HG03175 (cell line): Measurements from ENCODE around the gene HACD4.
A peak's percentile ranks its signal among the peaks of the same experiment; 100 is the strongest.
"Not testable (repeated sequence)": the region's sequence is repeated elsewhere in the genome, so short reads cannot be mapped to it uniquely, and the experiment has no call there.

Experiments used
- ATAC-seq: cut with Tn5 transposase; IDR thresholded peaks from one replicate; pipeline ENCODE4 v1.9.1; 2021; ENCODE audit warnings: mild to moderate bottlenecking, moderate library complexity; ENCODE audit not compliant: unreplicated experiment

HACD4 gene

DNA sequence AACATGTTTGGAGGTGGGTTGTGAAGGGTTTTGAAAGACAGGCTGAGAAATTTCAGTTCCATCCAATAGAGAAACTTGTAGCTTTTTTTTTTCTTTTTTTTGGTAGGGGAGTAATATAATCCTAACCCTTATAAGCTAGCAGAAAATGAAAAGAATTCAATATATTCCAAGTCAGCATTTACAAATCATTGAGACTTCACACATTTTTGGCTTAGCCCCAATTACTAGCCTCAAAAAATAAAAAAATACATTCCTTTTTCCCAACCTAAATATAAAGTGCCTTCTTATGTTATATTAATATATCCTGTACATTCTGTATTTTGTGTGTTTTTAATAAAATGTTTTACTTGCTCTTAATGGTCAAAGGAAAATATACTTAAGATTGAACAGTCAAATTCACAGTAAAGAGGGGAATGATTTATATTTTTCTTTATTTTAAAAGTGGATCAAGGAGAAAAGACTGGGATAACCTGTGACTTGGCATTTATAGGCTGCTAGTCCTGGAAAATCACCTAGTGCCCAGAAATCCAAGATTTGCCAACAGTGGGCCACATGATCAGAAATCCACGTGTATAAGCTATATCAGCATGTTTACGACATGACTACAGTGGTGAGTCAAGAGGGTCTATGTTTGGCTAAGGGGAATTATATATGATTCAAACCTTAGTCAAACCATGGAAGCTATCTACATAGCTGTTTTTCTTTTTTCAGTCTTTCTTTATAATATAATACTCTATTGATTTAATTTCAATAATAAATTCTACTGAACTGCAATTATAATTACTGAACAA, 14.5 kb downstream of the HACD4 start:
- no peak for ATAC-seq

DNA sequence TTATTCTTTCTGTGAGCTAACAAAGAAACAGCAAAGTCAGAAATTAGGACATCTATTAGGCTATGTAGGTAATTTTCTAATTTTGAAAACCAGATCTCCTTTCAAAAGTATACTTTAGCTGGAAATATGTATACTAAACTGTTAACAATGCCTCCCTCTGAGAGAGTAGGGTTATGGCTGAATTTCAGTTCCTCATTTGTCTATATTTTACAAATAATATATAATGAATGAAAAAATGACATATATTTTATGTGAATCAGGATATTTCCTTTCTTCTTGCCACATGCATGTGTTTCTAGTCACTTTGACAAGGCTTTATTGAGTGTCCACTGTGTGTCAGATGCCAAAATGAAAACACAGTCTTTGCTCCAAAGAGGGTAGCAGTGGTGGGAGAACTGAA, 15.4 kb downstream of the HACD4 start:
- ATAC-seq, result peak; percentile 50

DNA sequence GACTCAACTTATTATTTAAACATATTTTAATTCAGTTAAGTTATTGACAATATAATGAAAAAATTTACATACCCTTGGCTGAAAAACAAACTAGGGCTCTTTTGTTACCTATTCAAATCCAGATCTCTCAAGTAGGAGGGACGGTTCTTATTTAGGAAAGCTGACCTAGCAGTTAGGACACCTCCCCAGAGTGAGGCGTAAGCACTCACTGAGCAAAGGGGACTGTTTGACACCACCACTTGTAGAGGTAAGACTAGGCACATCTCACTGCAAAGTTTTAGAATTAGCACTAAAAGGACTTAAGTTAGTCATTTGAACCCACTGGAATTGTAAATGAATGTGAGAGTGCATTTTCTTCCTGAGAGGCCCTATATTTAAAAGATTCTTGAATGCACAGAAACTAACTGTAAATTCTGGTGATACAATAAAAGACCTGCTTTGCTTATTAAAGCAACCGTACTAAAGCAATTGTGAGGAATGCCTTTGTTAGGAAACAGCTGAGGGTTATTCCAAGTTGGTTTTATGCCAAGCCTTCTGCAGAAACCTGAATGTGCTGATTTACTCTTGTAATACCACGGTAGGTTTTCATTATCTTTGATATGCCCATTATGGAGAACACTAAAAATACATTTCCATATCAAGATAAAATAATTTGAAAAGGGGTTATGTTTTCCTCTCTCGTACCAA, 16.2 kb downstream of the HACD4 start:
- no peak for ATAC-seq

DNA sequence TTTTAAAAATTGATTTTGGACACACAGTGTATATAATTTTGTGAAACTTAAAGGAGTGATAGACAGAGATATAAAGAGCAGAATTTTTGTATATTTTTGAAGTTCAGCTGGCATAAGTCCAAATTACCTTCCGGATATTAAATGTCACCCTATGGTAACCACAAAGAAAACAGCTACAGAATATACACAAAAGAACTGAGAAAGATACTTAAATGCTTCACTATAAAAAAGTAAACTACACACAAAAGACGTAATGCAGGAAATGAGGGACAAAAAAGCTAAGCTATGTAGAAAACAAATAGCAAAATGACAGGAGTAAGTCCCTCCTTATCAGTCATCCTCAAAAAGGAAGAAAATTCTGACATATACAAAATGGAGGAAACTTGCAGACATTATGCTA, 29.4 kb downstream of the HACD4 start:
- no peak for ATAC-seq

DNA sequence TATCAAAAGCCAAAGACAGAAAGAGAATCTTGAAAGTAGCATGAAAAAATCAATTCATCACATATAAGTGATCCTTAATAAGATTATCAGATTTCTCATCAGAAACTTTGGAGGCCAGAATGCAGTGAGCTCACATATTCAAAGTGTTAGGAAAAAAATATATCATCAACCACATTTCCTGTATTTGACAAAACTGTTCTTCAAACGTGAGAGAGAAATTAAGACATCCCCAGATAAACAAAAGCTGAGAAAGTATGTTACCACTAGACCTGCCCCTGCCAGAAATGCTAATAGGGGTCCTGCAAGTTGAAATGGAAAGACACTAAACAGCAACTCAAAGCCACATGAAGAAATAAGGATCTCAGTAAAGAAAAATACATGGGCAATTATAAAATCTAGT, 29.9 kb downstream of the HACD4 start:
- ATAC-seq, result no peak

DNA sequence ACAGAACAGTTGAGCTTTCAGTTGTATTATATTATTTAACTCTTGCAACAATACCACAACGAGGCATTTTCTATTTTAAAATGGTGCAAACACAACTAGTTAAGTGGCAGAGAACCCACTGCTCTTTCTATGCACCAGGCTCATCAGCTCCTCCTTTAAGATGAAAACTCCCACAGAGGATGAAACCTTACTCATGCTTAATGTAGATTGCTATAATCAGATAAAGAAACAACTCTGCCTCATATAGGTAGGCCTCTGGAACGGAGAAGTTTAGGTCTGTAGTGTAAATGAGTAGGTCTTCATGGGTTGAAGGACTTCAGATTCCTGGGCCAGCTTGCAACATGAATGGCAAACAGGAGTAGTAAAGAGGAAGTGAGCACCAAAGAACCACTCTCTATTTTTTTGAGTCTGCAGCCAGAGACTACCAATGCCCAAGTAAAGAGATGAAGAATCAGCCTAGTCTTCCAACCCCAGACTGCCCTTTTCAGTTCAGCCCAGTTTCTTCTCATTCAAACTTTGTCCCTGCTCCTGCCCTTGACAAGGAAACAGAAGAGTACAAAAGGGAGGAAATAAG, 33.9 kb downstream of the HACD4 start:
- ATAC-seq, result peak; percentile 67

DNA sequence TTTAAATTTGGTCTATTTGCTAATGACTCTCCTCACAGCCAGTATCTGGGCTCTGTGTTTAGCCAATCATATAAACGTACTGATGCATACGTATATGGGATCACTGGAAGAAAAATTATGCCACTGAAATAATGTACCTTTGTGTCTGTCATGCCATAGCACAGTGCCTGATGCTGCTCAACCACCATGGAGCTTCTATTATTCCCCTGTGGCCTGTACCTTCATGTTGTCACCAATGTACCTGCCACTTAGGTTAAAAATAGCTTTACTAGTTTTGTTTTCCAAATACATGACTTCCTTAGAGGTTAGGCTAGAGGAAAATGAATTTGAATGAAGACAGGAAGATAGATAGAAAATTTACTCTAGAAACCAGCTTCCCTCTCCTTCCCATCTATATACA, 34.6 kb downstream of the HACD4 start:
- ATAC-seq, result peak; percentile 79

DNA sequence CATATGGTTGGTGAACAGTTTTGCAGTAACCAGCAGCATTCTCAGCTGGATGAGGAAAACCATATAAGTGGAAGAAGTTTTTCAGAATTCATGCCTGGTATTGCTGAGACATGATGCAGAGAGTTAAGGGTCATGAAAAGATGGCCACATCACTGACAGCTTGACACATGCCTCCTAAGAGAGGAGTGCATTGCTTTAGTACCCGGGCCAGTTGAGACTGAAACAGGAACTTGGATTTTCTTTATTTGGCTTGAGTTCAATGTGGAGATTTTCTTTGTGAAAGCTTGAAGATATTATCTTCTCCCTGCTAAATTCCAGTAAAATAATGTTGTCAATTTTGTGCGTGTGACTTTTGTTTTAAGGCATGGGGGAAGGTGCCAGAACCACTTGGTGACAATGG, 35.8 kb downstream of the HACD4 start:
- no peak for ATAC-seq

DNA sequence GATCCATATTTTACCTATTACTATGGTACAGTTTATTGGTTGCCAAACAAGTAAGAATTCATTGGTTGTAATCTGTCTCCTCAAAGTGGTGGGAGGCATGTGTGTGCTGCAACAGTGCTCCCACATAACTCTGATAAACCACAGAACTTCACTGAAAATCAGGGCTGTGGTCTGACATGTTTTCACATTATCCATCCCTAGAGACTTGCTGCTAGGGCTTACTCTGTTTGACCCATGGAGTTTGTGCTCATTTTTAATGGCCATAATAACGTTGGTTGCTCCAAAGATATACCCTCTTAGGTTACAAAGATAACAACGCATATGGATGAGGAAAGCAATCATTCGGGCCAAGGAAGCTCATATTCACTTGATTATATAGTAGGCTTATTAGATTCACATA, 37.0 kb downstream of the HACD4 start:
- no peak for ATAC-seq

DNA sequence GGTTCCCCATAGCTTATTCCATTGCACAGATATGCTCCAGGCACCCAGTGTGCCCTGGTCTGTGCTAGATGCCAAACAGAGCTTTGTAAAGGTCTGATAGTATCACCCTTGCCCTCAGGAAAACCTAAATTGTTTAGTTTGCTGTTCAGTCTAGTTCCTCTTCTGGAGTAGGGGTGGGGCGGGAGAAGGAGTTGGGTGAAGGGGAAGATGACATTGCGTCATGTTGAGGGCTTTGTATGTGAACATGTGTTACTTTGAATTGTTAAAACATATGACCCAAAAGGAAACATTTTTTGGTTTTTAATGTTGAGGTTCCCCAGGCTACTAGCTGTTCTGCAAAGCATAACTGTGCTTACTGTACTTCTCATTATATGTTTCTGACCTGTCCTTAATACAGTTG, 40.6 kb downstream of the HACD4 start:
- no peak for ATAC-seq

DNA sequence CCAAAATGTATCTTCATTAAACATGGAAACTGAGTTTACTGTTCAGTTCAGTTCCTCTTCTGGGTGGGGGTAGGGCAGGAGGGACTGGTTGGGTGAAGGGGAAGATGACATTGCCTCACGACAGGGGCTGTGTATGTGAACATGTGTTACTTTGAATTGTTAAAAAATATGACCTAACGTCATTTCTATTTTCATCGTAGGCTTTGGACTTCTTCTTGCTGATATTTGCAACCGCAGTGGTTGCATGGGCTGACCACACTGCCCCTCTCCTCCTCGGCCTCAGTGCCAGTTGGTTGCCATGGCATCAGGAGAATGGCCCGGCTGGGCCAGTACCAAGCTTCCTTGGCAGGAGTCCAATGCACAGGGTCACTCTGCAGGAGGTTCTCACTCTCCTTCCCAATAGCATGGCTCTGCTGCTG, 41.5 kb downstream of the HACD4 start:
- no peak for ATAC-seq

DNA sequence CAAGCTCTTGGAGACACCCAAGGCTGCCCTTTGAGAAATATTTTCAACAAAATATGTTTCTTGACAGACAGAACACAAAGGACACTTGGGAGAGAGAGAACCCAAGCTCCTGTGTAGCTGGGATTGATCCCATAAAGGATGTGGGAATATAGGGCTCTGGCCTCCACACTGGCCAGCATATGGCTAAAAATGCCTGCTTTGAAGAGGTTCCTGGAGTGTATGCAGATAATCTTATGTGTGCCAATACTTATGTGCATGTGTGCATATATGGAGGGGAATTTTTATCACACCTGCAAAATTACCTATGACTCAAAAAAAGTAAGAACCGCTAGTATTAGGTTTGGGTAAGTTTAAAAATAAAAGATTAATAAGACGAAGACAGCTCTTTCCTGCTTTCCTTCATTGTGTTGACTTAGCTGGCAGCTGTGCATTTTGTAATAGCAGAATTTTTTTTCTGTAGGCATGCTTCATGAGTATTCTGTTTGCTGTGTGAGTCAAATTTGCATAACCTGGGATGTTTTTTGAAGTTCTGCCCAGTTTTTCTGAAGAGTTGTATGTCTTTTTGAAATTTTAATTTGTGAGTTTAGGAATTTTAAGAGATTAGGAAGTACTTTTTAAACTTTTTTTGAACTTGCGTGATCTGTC, 42.6 kb downstream of the HACD4 start:
- no peak for ATAC-seq

DNA sequence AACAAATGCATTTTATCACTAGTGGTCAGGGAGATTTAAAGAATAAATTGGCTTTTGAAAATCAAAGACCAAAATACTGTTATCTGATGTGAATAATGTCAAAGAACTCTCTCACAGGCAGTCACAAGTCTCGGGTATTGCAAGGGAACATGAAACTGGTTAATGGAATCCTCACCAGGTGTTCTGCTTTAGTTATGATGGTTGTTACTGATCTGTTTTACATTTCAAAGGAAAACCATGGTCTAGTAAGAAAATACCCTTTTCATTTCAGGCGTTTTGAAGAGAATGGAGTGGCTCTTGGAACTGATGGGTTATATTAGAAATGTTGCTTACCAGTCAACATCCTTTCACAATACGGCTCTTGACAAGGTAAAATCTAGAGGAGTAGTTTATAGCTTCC, 43.4 kb downstream of the HACD4 start:
- ATAC-seq, result no peak

DNA sequence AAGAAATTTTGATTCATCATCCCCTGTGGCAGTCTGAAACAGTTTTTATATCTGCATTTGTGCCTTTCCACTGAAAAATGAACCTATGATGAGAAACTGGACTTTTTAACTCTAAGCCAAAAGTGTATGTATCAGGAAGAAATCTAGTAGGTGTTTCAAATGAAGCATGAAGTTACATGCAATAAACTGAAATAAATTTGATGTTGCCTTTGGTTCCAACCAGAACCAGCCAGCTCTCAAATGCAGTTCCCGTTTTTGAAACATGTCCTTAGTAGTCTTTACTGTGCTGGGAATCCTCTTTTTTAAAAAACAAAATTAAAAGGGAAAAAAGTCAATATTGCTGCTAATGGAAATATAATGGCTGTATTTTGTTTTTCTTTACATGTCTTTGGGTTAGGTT, 43.9 kb downstream of the HACD4 start:
- ATAC-seq, result no peak

DNA sequence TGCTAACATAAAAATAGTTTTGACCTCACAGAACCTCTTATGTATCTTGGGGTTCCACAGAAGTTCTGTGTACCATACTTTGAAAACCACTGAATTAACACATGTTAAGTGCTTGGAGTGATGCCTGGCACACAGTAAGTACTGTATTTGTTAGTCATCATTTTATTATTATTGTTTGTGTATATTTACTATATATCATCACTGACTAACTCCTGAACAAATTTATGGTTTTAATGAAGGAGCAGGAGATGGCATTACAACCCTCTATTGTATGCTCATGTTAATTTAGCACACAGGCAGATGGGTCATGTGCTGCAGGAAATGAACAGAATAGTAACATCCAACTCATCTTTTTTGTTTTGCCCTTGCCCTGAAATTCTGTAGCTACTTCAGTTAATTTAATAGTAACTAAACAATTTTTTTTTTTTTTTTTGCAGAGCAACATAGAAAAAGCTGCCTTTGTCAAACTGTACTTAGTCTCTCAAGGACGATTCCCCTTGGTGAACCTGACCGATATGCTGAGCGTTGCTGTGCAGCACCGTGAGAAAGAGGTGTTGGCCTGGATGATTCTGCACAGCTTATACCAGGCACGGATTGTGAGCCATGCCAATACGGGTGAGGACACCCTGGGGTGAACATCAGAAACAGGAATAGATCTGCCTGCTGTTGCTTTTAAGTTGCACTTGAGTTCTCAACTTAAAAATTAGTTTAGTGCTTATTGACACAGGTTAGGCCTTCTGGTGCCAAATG, 45.4 kb downstream of the HACD4 start:
- no peak for ATAC-seq

DNA sequence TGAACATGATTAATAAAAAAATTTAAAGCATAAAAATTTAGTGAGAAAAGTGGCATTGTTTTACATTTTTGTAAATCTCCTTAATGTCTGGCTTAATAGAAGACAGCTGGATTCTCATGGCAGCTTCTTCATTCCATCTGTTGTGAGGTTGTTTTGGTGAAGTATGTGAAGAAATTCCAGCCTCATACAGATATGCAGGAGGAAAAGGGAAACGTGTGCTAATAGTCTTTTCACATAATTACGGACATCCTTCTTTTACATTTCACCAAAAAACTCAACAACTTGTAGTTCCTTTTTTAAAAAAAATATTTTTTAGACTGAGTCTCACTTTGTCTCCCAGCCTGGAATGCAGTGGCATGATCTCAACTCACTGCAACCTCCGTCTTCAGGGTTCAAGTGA, 46.9 kb downstream of the HACD4 start:
- ATAC-seq, result no peak

DNA sequence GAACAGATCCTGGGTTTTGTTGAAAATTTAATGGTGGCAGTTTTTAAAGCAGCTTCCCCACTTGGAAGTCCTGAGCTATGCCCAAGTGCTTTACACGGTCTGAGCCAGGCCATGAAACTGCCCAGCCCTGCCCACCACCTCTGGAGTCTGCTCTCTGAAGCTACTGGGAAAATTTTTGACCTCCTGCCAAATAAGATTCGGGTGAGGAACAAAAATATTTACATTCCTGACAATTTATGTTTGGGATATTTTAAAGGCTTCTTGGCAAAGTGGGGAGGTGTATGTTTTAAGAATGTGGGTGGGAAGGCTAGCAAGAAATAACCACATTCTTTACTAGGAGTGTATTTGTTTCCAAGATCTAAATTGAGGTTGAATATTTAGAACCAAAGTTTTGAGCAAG, 50.0 kb downstream of the HACD4 start:
- ATAC-seq, result peak; percentile 17

DNA sequence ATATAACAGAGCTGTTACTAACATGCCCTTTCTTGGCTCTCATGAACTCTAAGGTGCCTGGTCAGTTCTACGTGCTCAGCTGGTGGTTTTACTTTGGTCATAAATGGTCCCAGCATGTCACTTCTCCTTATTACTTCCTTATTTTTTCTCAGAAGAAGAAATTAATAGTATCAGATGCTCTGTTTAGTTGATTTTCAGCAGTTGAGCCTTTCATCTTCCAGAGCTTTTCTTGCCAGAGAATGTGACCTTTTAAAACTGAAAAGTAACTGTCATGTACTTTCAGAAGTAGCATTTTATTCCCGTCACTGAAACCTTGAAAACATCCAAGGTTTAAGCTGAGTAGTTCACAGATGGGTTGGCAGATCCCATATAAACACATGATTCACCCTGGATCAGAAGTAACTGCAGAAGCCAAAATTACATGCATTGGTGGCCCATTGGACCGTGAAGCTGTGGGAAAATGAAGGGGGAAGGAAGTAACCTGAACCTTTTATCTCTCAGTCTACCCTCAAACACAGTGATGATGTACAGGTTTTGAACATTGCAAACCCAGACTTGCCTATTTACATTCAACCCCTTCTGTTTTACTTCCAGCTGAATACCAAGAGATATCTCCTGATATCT, 50.5 kb downstream of the HACD4 start:
- ATAC-seq, result peak; percentile 85

DNA sequence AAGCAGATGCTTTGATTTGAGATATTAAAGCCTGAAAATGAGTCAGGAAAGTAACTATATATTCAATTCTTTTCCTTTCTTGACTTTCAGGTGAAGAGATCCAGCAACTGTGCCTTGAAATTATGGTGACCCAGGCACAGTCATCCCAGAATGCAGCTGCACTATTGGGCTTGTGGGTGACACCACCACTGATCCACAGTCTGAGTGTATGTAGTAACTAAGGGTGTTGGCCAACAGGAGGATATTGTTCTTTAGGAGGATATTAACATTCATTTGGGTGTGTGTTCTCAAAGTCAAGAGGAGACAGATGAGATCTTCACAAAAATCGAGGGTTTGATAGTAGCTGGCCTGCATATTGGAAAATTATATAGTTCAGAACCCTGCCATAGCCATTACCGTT, 53.2 kb downstream of the HACD4 start:
- ATAC-seq, result no peak

DNA sequence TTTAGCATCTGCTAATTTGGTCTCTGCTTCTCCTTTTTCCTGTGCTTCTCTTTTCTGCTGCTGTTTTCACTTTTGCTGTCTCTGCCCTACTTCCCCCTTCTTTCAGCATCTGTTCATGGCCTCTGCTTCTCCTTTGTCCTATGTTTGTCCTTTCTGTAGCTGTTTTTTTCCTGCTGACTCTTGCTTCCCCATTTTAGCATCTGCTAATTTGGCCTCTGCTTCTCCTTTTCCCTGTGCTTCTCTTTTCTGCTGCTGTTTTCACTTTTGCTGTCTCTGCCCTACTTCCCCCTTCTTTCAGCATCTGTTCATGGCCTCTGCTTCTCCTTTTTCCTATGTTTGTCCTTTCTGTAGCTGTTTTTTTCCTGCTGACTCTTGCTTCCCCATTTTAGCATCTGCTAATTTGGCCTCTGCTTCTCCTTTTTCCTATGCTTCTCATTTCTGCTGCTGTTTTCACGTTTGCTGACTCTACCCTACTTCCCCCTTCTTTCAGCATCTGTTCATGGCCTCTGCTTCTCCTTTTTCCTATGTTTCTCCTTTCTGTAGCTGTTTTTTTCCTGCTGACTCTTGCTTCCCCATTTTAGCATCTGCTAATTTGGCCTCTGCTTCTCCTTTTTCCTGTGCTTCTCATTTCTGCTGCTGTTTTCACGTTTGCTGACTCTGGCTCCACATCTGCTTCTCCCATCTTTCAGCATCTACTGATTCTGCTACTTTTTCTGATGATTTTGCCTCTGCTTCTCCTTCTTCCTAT, 57.1 kb downstream of the HACD4 start:
- not testable (repeated sequence) for ATAC-seq
